A549 (cell line): ENCODE data around the gene NAV2. TPM values are rescaled to one million over a fixed set of nuclear protein-coding genes. Genes with fewer than 3 reads are reported as not detected.
"Not testable (repeated sequence)": the region's sequence is repeated elsewhere in the genome, so short reads cannot be mapped to it uniquely, and the experiment has no call there.

Experiments used
- ATAC-seq, 2 experiments: fragments of 200-7000 bp in 1 of 2; fragments of >200 bp in 1 of 2; cut with Nextera tagmentation in 1 of 2; cut with Tn5 transposase in 1 of 2; 3 replicates each; pipeline versions ENCODE4 v1.8.0 to v1.9.1; 2018 to 2020; ENCODE audit warnings: mild to moderate bottlenecking in 1 of 2, moderate library complexity in 1 of 2
- CTCF ChIA-PET: fragments of 300-600 bp; sonication (Branson Sonifier 250); formaldehyde crosslinking; extraction: SDS; loops from one replicate; lab custom pipeline; 2021; ENCODE audit warnings: antibody characterized with exemption, inconsistent platforms; lab: Yijun Ruan, JAX
- POLR2A ChIA-PET: fragments of 350-600 bp; formaldehyde crosslinking; extraction: SDS; loops from one replicate; lab custom pipeline; 2021; ENCODE audit warnings: antibody characterized with exemption, inconsistent platforms; lab: Yijun Ruan, JAX
- DNase-seq, 2 experiments: peaks; one replicate each; pipeline versions ENCODE4 v3.0.0 to v3.0.0-alpha.2; 2011 to 2016; ENCODE audit warnings: low read depth in 1 of 2, low spot score in 1 of 2
- FAIRE-seq: peaks from 2 replicates; lab custom pipeline; 2011; peaks lifted over from hg19 to GRCh38; lab: Jason Lieb, UNC
- H3K27ac ChIP-seq, 2 experiments: fragments of >200 bp; sonication (Bioruptor Twin); formaldehyde crosslinking; 3 replicates each; pipeline ENCODE4 v1.5.1; 2016 to 2017
- H3K4me1 ChIP-seq: fragments of >200 bp; sonication (Bioruptor Twin); formaldehyde crosslinking; 3 replicates; pipeline ENCODE4 v1.6.1; 2016
- H3K4me2 ChIP-seq: fragments of >200 bp; sonication (Bioruptor Twin); formaldehyde crosslinking; 3 replicates; pipeline ENCODE4 v1.6.1; 2016
- H3K4me3 ChIP-seq: fragments of >200 bp; sonication (Bioruptor Twin); formaldehyde crosslinking; 3 replicates; pipeline ENCODE4 v1.5.1; 2016
- H3K9me3 ChIP-seq: fragments of >200 bp; sonication (Bioruptor Twin); formaldehyde crosslinking; 3 replicates; pipeline ENCODE4 v1.6.1; 2016
- CBX2 ChIP-seq: fragments of 200-600 bp; sonication (generic); IDR thresholded peaks from 2 replicates; pipeline ENCODE4 v1.6.1; 2016; ENCODE audit warnings: low read depth, mild to moderate bottlenecking, borderline replicate concordance
- GATA3 ChIP-seq: IDR thresholded peaks from 2 replicates; pipeline ENCODE4 v1.6.1; 2012; ENCODE audit warnings: borderline replicate concordance
- HOXB5 ChIP-seq: fragments of 250-450 bp; sonication (Bioruptor Pico); IDR thresholded peaks from 2 replicates; pipeline ENCODE4 v1.5.0; 2020; ENCODE audit warnings: mild to moderate bottlenecking, moderate library complexity
- KDM5A ChIP-seq: fragments of 200-600 bp; sonication (generic); IDR thresholded peaks from 2 replicates; pipeline ENCODE4 v1.6.1; 2016; ENCODE audit warnings: antibody characterized with exemption, mild to moderate bottlenecking
- MYC ChIP-seq: IDR thresholded peaks from 2 replicates; pipeline ENCODE4 v1.6.1; 2012; ENCODE audit warnings: mild to moderate bottlenecking, inconsistent platforms, low read length, improper control_type of control experiment, borderline replicate concordance
- NR3C1 ChIP-seq: fragments of >200 bp; sonication (Bioruptor Twin); formaldehyde crosslinking; IDR thresholded peaks from 3 replicates; pipeline ENCODE4 v1.6.1; 2017
- RARB ChIP-seq: fragments of 250-450 bp; sonication (Bioruptor Pico); IDR thresholded peaks from 2 replicates; pipeline ENCODE4 v1.8.0; 2021; ENCODE audit warnings: mild to moderate bottlenecking, moderate library complexity
- SREBF2 ChIP-seq: fragments of 450-650 bp; IDR thresholded peaks from 2 replicates; pipeline ENCODE4 v1.6.1; 2014; ENCODE audit warnings: mild to moderate bottlenecking, moderate library complexity
- ZC3H11A ChIP-seq: fragments of 450-650 bp; IDR thresholded peaks from 2 replicates; pipeline ENCODE4 v1.6.1; 2014; ENCODE audit warnings: antibody characterized with exemption, mild to moderate bottlenecking
- ZNF302 ChIP-seq: fragments of 250-450 bp; sonication (Bioruptor Pico); IDR thresholded peaks from 2 replicates; pipeline ENCODE4 v1.9.0; 2021; ENCODE audit warnings: inconsistent platforms, mild to moderate bottlenecking, moderate library complexity
- ZSCAN20 ChIP-seq: fragments of 250-450 bp; sonication (Bioruptor Pico); IDR thresholded peaks from 2 replicates; pipeline ENCODE4 v1.8.0; 2022; ENCODE audit warnings: mild to moderate bottlenecking, moderate library complexity
- WGBS: methylation state at CpG from one replicate; pipeline ENCODE4 v1.1.6; 2017; ENCODE audit errors: missing lambda C conversion rate; 5-methylcytosine and 5-hydroxymethylcytosine counted together
- polyA plus RNA-seq, 4 experiments: library from polyadenylated mRNA; depleted of rRNA in 3 of 4; stranded (reverse); fragments of >200 nt; fragmentation: RNase III in 1 of 4; extraction: RNeasy Plus Mini Kit Qiagen cat#74134 plus additional on column Dnase treatment in 1 of 4; gene quantifications; 2 replicates in 3 of 4; 3 replicates in 1 of 4; pipeline ENCODE4 v1.2.3, GENCODE V29; 2011 to 2017
- TF ChIP-seq, protein P1 (sequence below): fragments of 250-450 bp; sonication (Bioruptor Pico); IDR thresholded peaks from 2 replicates; pipeline ENCODE4 v1.5.0; 2020; ENCODE audit warnings: low read depth, mild to moderate bottlenecking, moderate library complexity
- TF ChIP-seq, protein P2 (sequence below): IDR thresholded peaks from 2 replicates; pipeline ENCODE4 v1.6.1; 2012; ENCODE audit warnings: low read depth, borderline replicate concordance
- TF ChIP-seq, protein P3 (sequence below): fragments of >200 bp; sonication (Bioruptor Twin); formaldehyde crosslinking; IDR thresholded peaks from 2 replicates; pipeline ENCODE4 v1.6.1; 2016
- TF ChIP-seq, protein P4 (sequence below): fragments of 450-650 bp; IDR thresholded peaks from 2 replicates; pipeline ENCODE4 v1.6.1; 2014; ENCODE audit warnings: antibody characterized with exemption
- TF ChIP-seq, protein P5 (sequence below): IDR thresholded peaks from 2 replicates; pipeline ENCODE4 v1.6.1; 2012
- TF ChIP-seq, protein P6 (sequence below): fragments of >200 bp; sonication (Bioruptor Twin); formaldehyde crosslinking; IDR thresholded peaks from 3 replicates; pipeline ENCODE4 v1.5.1; 2016

The NAV2 gene
- polyA plus RNA-seq, 2 of the 4 experiments (the other 2 are of a cell fraction): 4.9 to 19.8 TPM

DNA sequence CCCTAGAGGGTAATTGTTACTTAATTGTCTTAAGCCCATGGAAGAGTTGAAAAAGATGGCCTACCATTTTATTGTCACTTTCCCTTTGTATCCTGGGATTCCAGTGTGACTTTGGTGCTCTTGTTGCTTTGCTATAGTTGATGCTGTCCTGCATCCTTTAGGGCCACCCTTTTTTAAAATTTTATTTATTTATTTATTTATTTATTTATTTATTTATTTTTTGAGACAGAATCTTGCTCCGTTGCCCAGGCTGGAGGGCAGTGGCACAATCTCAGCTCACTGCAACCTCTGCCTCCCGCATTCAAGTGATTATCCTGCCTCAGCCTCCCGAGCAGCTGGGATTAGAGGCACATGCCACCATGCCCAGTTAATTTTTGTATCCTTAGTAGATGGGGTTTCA is 247.8 kb downstream of the NAV2 start:
- H3K4me1 ChIP-seq, ATAC-seq, H3K4me2 ChIP-seq, POLR2A ChIA-PET, H3K9me3 ChIP-seq, FAIRE-seq, H3K27ac ChIP-seq, DNase-seq, H3K4me3 ChIP-seq: not testable (repeated sequence)
- 84% methylated on average over 3 of the region's 3 CpGs for WGBS
- CTCF ChIA-PET: interaction anchor here (0.9 to 3.3 kb wide), 4 partner anchors 9 to 151 kb away, joined by 3 to 10 read pairs (median 4); no protein-coding TSS in a partner anchor
- peak; percentile 74 for TF ChIP-seq ZC3H11A

DNA sequence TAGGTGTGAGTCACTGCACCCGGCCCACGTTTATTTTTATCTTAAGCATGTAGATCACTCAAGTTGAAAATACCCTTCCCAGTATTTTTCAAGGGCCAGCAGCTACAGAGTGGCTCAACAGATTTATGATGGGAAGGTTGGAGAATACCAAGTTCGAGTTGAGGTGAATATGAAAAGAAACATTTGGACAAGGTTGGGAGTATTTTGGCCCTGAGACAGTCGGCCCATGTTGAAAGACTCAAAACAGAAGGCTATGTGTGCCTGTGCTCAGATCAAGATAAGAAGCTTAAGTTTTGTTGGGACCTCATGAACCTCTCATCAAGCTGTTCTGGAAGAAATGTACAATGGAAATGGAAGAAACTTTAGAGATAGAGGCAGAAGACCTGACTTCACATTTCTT is 248.6 kb downstream of the NAV2 start:
- ChIA-PET POLR2A (no interaction called here), CTCF (interaction anchor here (1.1 to 2.6 kb wide), 4 partner anchors 11 to 172 kb away, joined by 4 to 9 read pairs (median 7); no protein-coding TSS in a partner anchor)
- no peak overlapping the region; a peak in 1 of 6 replicates for H3K27ac ChIP-seq
- no peaks in the 10 kb centered on the region for H3K9me3 ChIP-seq
- WGBS: 55% methylated on average over 4 of the region's 4 CpGs
- no peak for ATAC-seq
- DNase-seq: no peak
- H3K4me3 ChIP-seq: no peak overlapping the region
- TF ChIP-seq, protein P1, sequence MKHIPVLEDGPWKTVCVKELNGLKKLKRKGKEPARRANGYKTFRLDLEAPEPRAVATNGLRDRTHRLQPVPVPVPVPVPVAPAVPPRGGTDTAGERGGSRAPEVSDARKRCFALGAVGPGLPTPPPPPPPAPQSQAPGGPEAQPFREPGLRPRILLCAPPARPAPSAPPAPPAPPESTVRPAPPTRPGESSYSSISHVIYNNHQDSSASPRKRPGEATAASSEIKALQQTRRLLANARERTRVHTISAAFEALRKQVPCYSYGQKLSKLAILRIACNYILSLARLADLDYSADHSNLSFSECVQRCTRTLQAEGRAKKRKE: no peak
- TF ChIP-seq KDM5A (no peak), HOXB5 (no peak)
- TF ChIP-seq, protein P2, sequence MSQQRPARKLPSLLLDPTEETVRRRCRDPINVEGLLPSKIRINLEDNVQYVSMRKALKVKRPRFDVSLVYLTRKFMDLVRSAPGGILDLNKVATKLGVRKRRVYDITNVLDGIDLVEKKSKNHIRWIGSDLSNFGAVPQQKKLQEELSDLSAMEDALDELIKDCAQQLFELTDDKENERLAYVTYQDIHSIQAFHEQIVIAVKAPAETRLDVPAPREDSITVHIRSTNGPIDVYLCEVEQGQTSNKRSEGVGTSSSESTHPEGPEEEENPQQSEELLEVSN: no peak
- TF ChIP-seq, protein P3, sequence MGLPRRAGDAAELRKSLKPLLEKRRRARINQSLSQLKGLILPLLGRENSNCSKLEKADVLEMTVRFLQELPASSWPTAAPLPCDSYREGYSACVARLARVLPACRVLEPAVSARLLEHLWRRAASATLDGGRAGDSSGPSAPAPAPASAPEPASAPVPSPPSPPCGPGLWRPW: no peak
- no peak for FAIRE-seq
- H3K4me1 ChIP-seq: no peaks in the 10 kb centered on the region
- H3K4me2 ChIP-seq: no peak overlapping the region

DNA sequence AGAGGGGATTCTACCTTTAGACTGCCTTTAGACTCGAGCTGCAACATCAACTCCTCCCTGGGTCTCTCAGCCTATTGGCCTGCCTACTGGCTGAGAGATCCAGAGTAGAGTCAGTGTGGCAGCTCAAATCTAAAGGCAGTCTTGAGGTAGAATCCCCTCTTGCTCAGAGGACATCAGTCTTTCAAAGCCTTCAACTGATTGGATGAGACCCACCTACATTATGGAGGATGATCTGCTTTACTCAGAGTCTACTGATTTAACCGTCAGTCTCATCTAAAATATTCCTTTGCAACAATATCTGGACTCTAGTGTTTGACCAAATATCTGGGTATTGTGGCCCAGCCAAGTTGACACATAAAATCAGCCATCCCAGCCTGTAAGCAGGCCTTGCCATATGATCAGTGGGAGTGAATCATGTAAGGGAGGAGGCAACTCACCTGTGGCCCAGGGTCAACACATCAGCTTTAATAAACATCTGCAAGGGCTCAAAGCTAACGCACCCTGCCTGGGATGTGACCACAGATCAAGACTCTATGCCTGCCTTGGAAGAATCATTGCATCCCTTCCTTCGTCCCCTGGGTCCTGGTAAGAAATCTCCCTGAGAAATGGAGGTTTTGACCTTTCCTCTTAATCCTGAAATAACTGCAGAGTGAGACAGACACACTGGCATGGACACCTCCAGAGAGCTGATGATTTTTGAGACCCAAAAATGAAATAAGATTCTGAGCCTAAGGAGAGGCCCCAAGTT is 249.6 kb downstream of the NAV2 start:
- ChIA-PET CTCF (interaction anchor here (0.9 to 4.2 kb wide), 7 partner anchors 9 to 171 kb away, joined by 3 to 18 read pairs (median 8); no protein-coding TSS in a partner anchor), POLR2A (no interaction called here)
- Histone ChIP-seq H3K27ac (peak overlapping the region; percentile 22 to 47; a peak in 3 of 6 replicates), H3K4me2 (no peak overlapping the region), H3K9me3 (no peaks in the 10 kb centered on the region), H3K4me1 (no peaks in the 10 kb centered on the region), H3K4me3 (no peak overlapping the region)
- TF ChIP-seq SREBF2: no peak
- TF ChIP-seq NR3C1: no peak
- TF ChIP-seq, protein P4, sequence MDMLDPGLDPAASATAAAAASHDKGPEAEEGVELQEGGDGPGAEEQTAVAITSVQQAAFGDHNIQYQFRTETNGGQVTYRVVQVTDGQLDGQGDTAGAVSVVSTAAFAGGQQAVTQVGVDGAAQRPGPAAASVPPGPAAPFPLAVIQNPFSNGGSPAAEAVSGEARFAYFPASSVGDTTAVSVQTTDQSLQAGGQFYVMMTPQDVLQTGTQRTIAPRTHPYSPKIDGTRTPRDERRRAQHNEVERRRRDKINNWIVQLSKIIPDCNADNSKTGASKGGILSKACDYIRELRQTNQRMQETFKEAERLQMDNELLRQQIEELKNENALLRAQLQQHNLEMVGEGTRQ: no peak
- TF ChIP-seq CBX2: no peak
- TF ChIP-seq MYC: no peak
- FAIRE-seq (no peak), ATAC-seq (no peak), DNase-seq (no peak)
- 80% methylated on average over 4 of the region's 4 CpGs for WGBS

DNA sequence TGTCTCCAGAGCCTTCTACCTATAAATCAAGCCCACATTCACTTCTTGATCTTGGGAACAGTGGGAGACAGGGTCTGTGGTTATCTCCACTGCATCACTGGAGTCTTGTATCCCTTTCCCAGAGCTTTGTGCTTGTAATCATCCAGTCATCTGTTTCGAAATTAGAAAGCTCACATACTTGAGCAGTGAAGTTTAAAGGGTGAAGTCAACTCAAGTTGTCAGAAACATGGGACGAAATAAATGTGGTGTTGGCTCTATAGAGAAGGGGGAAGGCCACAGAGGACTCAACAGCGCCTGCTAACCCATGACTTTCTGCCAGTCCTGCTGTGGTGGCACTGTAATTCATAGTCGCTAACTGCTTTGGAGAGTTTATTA is 250.2 kb downstream of the NAV2 start:
- ChIA-PET CTCF (interaction anchor here (0.9 to 4.2 kb wide), 7 partner anchors 9 to 170 kb away, joined by 3 to 18 read pairs (median 8); no protein-coding TSS in a partner anchor), POLR2A (no interaction called here)
- H3K4me1 ChIP-seq: peaks cover 4% of the 10 kb centered on the region; the same call in 2 of the 3 replicates
- TF ChIP-seq CBX2 (no peak), GATA3 (no peak), MYC (no peak), ZSCAN20 (no peak), RARB (CRISPR knock-in tag) (no peak), ZNF302 (no peak)
- TF ChIP-seq, protein P5, sequence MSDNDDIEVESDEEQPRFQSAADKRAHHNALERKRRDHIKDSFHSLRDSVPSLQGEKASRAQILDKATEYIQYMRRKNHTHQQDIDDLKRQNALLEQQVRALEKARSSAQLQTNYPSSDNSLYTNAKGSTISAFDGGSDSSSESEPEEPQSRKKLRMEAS: no peak
- TF ChIP-seq, protein P6, sequence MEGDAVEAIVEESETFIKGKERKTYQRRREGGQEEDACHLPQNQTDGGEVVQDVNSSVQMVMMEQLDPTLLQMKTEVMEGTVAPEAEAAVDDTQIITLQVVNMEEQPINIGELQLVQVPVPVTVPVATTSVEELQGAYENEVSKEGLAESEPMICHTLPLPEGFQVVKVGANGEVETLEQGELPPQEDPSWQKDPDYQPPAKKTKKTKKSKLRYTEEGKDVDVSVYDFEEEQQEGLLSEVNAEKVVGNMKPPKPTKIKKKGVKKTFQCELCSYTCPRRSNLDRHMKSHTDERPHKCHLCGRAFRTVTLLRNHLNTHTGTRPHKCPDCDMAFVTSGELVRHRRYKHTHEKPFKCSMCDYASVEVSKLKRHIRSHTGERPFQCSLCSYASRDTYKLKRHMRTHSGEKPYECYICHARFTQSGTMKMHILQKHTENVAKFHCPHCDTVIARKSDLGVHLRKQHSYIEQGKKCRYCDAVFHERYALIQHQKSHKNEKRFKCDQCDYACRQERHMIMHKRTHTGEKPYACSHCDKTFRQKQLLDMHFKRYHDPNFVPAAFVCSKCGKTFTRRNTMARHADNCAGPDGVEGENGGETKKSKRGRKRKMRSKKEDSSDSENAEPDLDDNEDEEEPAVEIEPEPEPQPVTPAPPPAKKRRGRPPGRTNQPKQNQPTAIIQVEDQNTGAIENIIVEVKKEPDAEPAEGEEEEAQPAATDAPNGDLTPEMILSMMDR: no peak
- TF ChIP-seq, protein P3: no peak
- TF ChIP-seq, protein P4: no peak

More for the DNA sequence above, 250.2 kb downstream of the NAV2 start:
- ATAC-seq (no peak; a peak in 2 of 6 replicates), FAIRE-seq (no peak), DNase-seq (no peak)
- H3K27ac ChIP-seq: peak overlapping the region in 1 of 2 experiments; percentile 47; a peak in 3 of 6 replicates
- 85% methylated on average over 4 of the region's 4 CpGs for WGBS
- H3K9me3 ChIP-seq: no peaks in the 10 kb centered on the region
- H3K4me2 ChIP-seq: no peak overlapping the region
- no peak overlapping the region for H3K4me3 ChIP-seq
